ENCODE results near the gene MYOM1.

MYOM1 gene

GRCh38 chr18:3037423-3037915 lies 182.3 kb downstream of the MYOM1 start:
- no peak for TF ChIP-seq CTCF (IDR thresholded peaks at IDR 0.05)

GRCh38 chr18:3036108-3036507 lies 183.7 kb downstream of the MYOM1 start:
- TF ChIP-seq CTCF (IDR thresholded peaks at IDR 0.05) = no peak

GRCh38 chr18:3035635-3036034 lies 184.1 kb downstream of the MYOM1 start:
- no peak for TF ChIP-seq CTCF (IDR thresholded peaks at IDR 0.05)

GRCh38 chr18:3032721-3033120 lies 187.0 kb downstream of the MYOM1 start:
- TF ChIP-seq CTCF (IDR thresholded peaks at IDR 0.05) = no peak

GRCh38 chr18:3029215-3029952 lies 190.4 kb downstream of the MYOM1 start:
- TF ChIP-seq CTCF (IDR thresholded peaks at IDR 0.05) = no peak

GRCh38 chr18:3027370-3027891 lies 192.3 kb downstream of the MYOM1 start:
- no peak for TF ChIP-seq CTCF (IDR thresholded peaks at IDR 0.05)

GRCh38 chr18:3025544-3025943 lies 194.2 kb downstream of the MYOM1 start:
- no peak for TF ChIP-seq CTCF (IDR thresholded peaks at IDR 0.05)

Measured in LNCAP (cell line).